IMR-90 (cell line): ENCODE data around the gene MYOM1. TPM values are rescaled to one million over a fixed set of nuclear protein-coding genes. Genes with fewer than 3 reads are reported as not detected.

Source experiments
- ATAC-seq: fragments of 200-7000 bp; cut with Tn5 transposase; 2 replicates; pipeline ENCODE4 v1.9.1; 2020; ENCODE audit warnings: low read depth, mild to moderate bottlenecking, moderate library complexity
- BruUV-seq: library from RNA; stranded (reverse); fragments of 400-500 nt; replicated peaks from 2 replicates; lab custom pipeline; 2021; lab: Mats Ljungman, UMichigan
- CTCF ChIA-PET: fragments of 300-600 bp; formaldehyde crosslinking; extraction: SDS; loops from one replicate; lab custom pipeline; 2021; ENCODE audit warnings: antibody characterized with exemption; lab: Yijun Ruan, JAX
- POLR2A ChIA-PET: fragments of 300-600 bp; sonication (Branson Sonifier 250); formaldehyde crosslinking; loops from one replicate; lab custom pipeline; 2022; ENCODE audit warnings: antibody characterized with exemption; ENCODE audit not compliant: unreplicated experiment; lab: Charles Lee
- DNase-seq: peaks from one replicate; pipeline ENCODE4 v3.0.0; 2013
- H2AFZ ChIP-seq: replicated peaks from 2 replicates; pipeline ENCODE3; 2013; ENCODE audit warnings: low read length, mild to moderate bottlenecking; ENCODE audit not compliant: poor library complexity
- H2AK5ac ChIP-seq: 2 replicates; pipeline ENCODE4 v1.6.1; 2013; ENCODE audit warnings: low read depth, low read length, inconsistent platforms
- H2AK9ac ChIP-seq: replicated peaks from 2 replicates; pipeline ENCODE3; 2013; ENCODE audit warnings: mild to moderate bottlenecking, low read depth, low read length, moderate library complexity; ENCODE audit not compliant: poor library complexity
- H2BK120ac ChIP-seq: 2 replicates; pipeline ENCODE4 v1.6.1; 2013; ENCODE audit warnings: low read depth, low read length, inconsistent platforms
- H2BK15ac ChIP-seq: 3 replicates; pipeline ENCODE4 v1.6.1; 2013; ENCODE audit warnings: low read depth, low read length, inconsistent platforms
- H2BK20ac ChIP-seq: 2 replicates; pipeline ENCODE4 v1.6.1; 2013; ENCODE audit warnings: low read depth, mild to moderate bottlenecking, inconsistent platforms, low read length, moderate library complexity
- H2BK5ac ChIP-seq: 2 replicates; pipeline ENCODE4 v1.6.1; 2013; ENCODE audit warnings: mild to moderate bottlenecking, low read depth, low read length, inconsistent platforms; ENCODE audit not compliant: poor library complexity, severe bottlenecking
- H3K14ac ChIP-seq: replicated peaks from 2 replicates; pipeline ENCODE4 v1.6.1; 2013; ENCODE audit warnings: low read depth, low read length, inconsistent platforms
- H3K18ac ChIP-seq: 2 replicates; pipeline ENCODE4 v1.6.1; 2013; ENCODE audit warnings: low read depth, low read length, control low read depth
- H3K23ac ChIP-seq: 2 replicates; pipeline ENCODE4 v1.6.1; 2013; ENCODE audit warnings: low read depth, low read length, inconsistent platforms
- H3K27ac ChIP-seq: 2 replicates; pipeline ENCODE4 v1.5.1; 2013; ENCODE audit warnings: mild to moderate bottlenecking, control low read depth, low read length; ENCODE audit not compliant: insufficient read depth
- H3K27me3 ChIP-seq: 2 replicates; pipeline ENCODE4 v1.6.1; 2013; ENCODE audit warnings: low read length; ENCODE audit not compliant: control insufficient read depth, insufficient read depth
- H3K36me3 ChIP-seq: 2 replicates; pipeline ENCODE4 v1.6.1; 2013; ENCODE audit warnings: low read length, mixed read lengths; ENCODE audit not compliant: control insufficient read depth, insufficient read depth
- H3K4ac ChIP-seq: 2 replicates; pipeline ENCODE4 v1.6.1; 2013; ENCODE audit warnings: low read depth, low read length, inconsistent platforms
- H3K4me1 ChIP-seq: 2 replicates; pipeline ENCODE4 v1.6.1; 2013; ENCODE audit warnings: low read length, mixed read lengths; ENCODE audit not compliant: control insufficient read depth, insufficient read depth
- H3K4me2 ChIP-seq: 2 replicates; pipeline ENCODE4 v1.6.1; 2013; ENCODE audit warnings: low read depth, mild to moderate bottlenecking, control low read depth, low read length, moderate library complexity
- H3K4me3 ChIP-seq: 2 replicates; pipeline ENCODE4 v1.5.1; 2013; ENCODE audit warnings: low read depth, mild to moderate bottlenecking, control low read depth, low read length, moderate library complexity; ENCODE audit not compliant: insufficient read depth
- H3K56ac ChIP-seq: 2 replicates; pipeline ENCODE4 v1.6.1; 2013; ENCODE audit warnings: low read length, inconsistent platforms; ENCODE audit not compliant: insufficient read depth; ENCODE audit errors: extremely low read depth
- H3K79me1 ChIP-seq, 2 experiments: 2 replicates each; pipeline ENCODE4 v1.6.1; 2013; ENCODE audit warnings: low read length in 2 of 2, inconsistent platforms in 1 of 2, low read depth in 1 of 2
- H3K9ac ChIP-seq: 2 replicates; pipeline ENCODE4 v1.6.1; 2013; ENCODE audit warnings: low read depth, low read length, control low read depth
- H3K9me1 ChIP-seq: 2 replicates; pipeline ENCODE4 v1.6.1; 2013; ENCODE audit warnings: low read length, inconsistent platforms; ENCODE audit not compliant: insufficient read depth
- H3K9me3 ChIP-seq: 2 replicates; pipeline ENCODE4 v1.6.1; 2013; ENCODE audit warnings: low read length; ENCODE audit not compliant: control insufficient read depth, insufficient read depth
- H4K20me1 ChIP-seq: 2 replicates; pipeline ENCODE4 v1.6.1; 2013; ENCODE audit warnings: low read length, inconsistent platforms; ENCODE audit not compliant: insufficient read depth
- H4K5ac ChIP-seq: 2 replicates; pipeline ENCODE4 v1.6.1; 2013; ENCODE audit warnings: mild to moderate bottlenecking, low read depth, low read length, control low read depth
- H4K8ac ChIP-seq, 2 experiments: 2 replicates each; pipeline ENCODE4 v1.6.1; 2013; ENCODE audit warnings: low read depth in 2 of 2, low read length in 2 of 2, control low read depth in 1 of 2, inconsistent platforms in 1 of 2
- H4K91ac ChIP-seq: 2 replicates; pipeline ENCODE4 v1.6.1; 2013; ENCODE audit warnings: low read depth, low read length, inconsistent platforms; ENCODE audit not compliant: insufficient read depth
- RFX5 ChIP-seq: IDR thresholded peaks from 2 replicates; pipeline ENCODE4 v1.8.0; 2012; ENCODE audit warnings: low read depth, mild to moderate bottlenecking, low read length, moderate library complexity
- WGBS, 2 experiments: methylation state at CpG; one replicate each; pipeline versions ENCODE4 v1.1.5 to v1.1.7; 2013; ENCODE audit warnings: missing lambda C conversion rate in 2 of 2; ENCODE audit not compliant: insufficient read length in 1 of 2; ENCODE audit errors: extremely low coverage in 2 of 2; 5-methylcytosine and 5-hydroxymethylcytosine counted together
- dilution Hi-C: fragments of 300-500 bp; cut with HindIII; formaldehyde crosslinking; loops from one replicate; pipeline ENCODE4 v1.14.3; 2018; ENCODE audit warnings: low sequenced_read_pairs; ENCODE audit not compliant: unreplicated experiment
- in situ Hi-C: fragments of 300-500 bp; cut with MboI; formaldehyde crosslinking; loops from 3 replicates; pipeline ENCODE4 v1.14.3; 2019; ENCODE audit warnings: low sequenced_read_pairs, inconsistent platforms, mixed read lengths
- intact Hi-C: fragments of 100-400 bp; cut with micrococcal nuclease; formaldehyde crosslinking; loops from 2 replicates; pipeline ENCODE4 v1.10.0; 2022
- polyA plus RNA-seq, 3 experiments: library from polyadenylated mRNA; depleted of rRNA; stranded (reverse); fragments of >200 nt; gene quantifications; 2 replicates each; pipeline ENCODE4 v1.2.3, GENCODE V29; 2012; ENCODE audit warnings: low replicate concordance in 1 of 3
- total RNA-seq: library from RNA; depleted of rRNA; stranded (reverse); fragments of >200 nt; gene quantifications from 2 replicates; pipeline ENCODE4 v1.2.3, GENCODE V29; 2012

The MYOM1 gene
- total and polyA plus RNA-seq, 2 of the 4 experiments (the other 2 are of a cell fraction) = under 0.01 to 0.10 TPM

DNA sequence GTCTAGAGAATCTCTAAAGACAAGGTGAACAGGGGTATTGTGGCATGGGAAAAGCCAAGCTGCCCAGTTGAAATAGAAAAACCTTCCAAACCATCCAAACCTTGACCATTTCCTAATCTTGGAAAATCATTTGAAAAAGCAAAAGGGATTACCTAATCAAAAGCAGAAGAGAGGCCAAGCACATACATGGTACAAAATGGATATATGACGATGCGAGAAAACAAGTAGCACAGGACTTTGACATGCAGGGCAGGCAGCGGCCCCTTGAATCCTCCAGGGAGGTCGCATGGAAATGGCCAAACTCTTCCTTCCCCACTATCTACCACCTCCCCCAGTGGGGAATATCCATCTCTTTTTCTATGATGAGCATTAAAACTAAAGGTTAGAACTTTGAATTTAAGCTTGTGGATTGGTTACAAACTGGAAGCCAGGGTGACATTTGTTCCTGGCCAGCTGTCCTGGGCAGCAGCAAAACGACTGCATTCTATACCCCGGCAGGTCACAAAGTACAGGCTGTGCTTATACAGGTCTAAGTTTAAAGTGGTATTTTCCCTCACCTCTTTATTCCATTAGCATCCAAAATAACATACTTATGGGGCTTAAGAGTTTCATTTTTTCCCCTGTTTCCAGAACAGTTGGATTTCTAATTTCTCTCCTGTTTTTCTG, 24.7 kb downstream of the MYOM1 start:
- no peak overlapping the region for H4K8ac ChIP-seq
- H3K27ac ChIP-seq = no peak overlapping the region
- DNase-seq (no peak), ATAC-seq (no peak)
- dilution Hi-C loops = no loop called here
- no CpG with 5 or more reads among the region's 6 CpGs for whole genome bisulfite sequencing, 2 experiments
- in situ Hi-C loops = no loop called here
- no peak overlapping the region for H3K4ac ChIP-seq
- H3K14ac ChIP-seq = no peak overlapping the region
- H2AFZ ChIP-seq = no peak overlapping the region
- no peak overlapping the region for H3K9ac ChIP-seq
- H3K18ac ChIP-seq = no peak overlapping the region
- H4K5ac ChIP-seq = no peak overlapping the region
- H2BK5ac ChIP-seq = no peak overlapping the region
- peaks cover 10% of the 10 kb centered on the region for H3K27me3 ChIP-seq
- BruUV-seq = no TSS peak
- H3K9me1 ChIP-seq = no peaks in the 10 kb centered on the region
- H2BK120ac ChIP-seq = no peak overlapping the region
- no peak overlapping the region for H3K4me3 ChIP-seq
- intact Hi-C loops = no loop called here
- TF ChIP-seq RFX5 = no peak
- no peaks in the 10 kb centered on the region for H3K9me3 ChIP-seq
- H3K4me1 ChIP-seq = no peaks in the 10 kb centered on the region
- no peak overlapping the region for H3K4me2 ChIP-seq
- no peak overlapping the region for H2AK9ac ChIP-seq
- no peaks in the 10 kb centered on the region for H3K79me1 ChIP-seq
- H4K20me1 ChIP-seq = no peaks in the 10 kb centered on the region
- H2BK20ac ChIP-seq = no peak overlapping the region
- POLR2A ChIA-PET = no interaction called here
- no peak overlapping the region for H3K23ac ChIP-seq
- no peak overlapping the region for H3K56ac ChIP-seq
- no peak overlapping the region for H2BK15ac ChIP-seq
- H3K36me3 ChIP-seq = no peaks in the 10 kb centered on the region
- CTCF ChIA-PET = interaction anchor here (0.7 kb wide), 1 partner anchor 24 kb away, joined by 5 read pairs; no protein-coding TSS in a partner anchor
- H4K91ac ChIP-seq = no peak overlapping the region
- H2AK5ac ChIP-seq = no peak overlapping the region
